GM19099 (cell line): ENCODE measurements around the gene NIPAL1.

Source experiments
- POLR2A ChIP-seq: IDR thresholded peaks from 3 replicates; pipeline ENCODE4 v1.6.1; 2011; ENCODE audit warnings: low read depth; ENCODE audit not compliant: insufficient read length; ENCODE audit errors: extremely low read depth

The NIPAL1 gene

DNA sequence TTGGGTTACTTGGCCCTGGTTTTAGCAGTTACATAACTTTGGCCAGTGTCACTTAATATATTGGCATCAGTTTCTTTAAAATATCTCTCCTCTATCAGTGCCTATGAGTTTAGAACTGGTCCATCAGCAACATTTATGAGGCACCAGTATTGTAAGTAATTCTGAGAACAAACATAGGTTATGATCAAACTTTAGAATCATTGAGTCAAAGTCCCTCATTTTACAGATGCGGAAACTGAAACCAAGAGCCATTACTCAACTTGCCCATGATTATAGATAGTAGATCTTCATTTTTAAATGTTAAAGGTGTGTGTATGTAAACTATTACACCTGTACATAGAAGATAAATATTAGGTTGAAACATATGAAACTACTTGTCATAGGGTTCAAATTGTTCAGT is 4.5 kb downstream of the NIPAL1 start:
- no peak for TF ChIP-seq POLR2A

DNA sequence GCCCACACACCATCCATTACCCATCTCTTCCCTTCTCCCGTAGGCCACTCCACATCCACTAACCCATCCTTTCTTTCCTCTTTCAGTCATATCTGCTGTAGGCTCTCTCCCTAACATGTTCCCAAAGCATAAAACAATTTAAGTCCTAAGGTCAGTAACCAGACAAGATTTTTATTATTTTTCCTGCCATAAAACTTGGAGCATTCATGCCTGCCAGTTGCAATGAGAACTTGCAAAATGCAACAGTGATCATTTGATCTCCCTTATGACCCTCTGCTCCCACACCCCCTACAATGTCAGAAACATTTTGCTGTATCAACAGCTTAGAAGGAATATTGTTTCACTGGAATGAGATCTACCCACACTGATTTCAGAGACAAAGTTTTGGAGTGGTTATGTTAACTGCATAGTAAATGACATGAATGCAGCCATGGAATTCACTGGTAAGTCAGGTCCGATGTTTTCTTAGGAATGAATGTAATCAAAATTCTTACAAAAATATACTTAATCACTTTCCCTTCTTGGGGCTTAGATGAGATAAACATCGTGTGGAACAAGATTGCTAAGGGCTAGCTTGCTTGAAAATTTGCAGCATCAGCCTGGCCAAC is 5.7 kb downstream of the NIPAL1 start:
- TF ChIP-seq POLR2A, result no peak

DNA sequence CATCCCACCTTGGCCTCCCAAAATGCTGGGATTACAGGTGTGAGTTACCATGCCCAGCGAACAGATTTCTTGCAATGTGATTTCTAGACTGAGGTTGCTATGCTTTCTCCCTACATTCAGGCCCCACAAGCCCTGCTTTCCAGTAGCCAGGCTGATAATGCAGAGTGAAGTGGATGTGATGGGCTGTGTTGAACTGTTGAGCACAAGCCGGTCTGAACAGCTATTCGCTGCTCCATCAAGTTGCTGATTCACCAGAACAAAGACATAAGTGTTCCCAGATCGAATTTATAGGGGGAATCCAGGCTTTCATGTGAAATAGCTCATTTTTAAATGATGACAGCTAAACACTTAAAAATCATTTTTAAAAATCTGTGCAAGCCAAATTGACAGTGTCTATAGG is 8.0 kb downstream of the NIPAL1 start:
- TF ChIP-seq POLR2A, result no peak

DNA sequence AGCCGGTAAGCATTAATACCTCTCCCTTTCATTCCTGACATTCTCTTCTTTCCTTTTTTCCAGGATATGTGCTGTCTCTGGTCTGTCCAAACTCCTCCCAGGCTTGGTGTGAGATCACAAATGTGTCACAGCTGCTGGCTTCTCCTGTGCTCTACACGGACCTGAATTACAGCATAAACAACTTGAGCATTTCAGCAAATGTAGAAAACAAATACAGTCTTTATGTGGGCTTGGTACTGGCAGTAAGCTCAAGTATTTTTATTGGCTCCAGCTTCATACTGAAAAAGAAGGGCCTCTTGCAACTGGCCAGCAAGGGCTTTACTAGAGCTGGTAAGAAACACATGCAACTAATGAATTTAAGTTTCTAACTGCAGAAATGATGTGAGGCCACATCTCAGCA is 8.4 kb downstream of the NIPAL1 start:
- TF ChIP-seq POLR2A, result no peak

DNA sequence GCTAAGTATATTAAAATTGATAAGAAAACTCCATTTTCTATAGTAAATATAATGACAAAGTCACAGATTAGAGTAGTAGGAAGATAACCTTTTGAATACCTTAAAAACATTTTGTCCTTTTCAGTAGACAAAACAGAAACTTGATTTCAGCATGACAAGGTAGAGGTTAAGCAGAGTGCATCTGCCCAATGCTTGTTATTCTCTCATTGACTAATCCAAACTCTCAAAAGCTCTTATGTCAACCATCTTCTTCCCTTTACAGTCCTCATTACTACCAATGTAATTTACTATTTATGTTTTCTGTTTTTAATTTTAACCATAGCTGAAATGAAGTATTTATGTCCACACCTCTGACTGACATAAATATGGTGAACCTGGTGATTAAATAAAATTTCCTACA is 11.1 kb downstream of the NIPAL1 start:
- no peak for TF ChIP-seq POLR2A

DNA sequence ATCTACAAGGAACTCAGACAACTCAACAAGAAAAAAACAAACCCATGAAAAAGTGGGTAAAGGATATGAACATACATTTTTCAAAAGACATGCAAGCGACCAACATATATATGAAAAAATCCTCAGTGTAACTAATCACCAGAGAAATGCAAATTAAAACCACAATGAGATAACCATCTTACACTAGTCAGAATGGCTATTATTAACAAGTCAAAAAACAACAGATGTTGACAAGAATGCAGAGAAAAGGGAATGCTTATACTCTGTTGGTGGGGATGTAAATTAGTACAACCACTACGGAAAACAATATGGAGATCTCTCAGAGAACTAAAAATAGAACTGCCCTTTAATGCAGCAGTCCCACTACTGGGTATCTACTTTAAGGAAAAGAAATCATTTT is 12.1 kb downstream of the NIPAL1 start:
- no peak for TF ChIP-seq POLR2A

DNA sequence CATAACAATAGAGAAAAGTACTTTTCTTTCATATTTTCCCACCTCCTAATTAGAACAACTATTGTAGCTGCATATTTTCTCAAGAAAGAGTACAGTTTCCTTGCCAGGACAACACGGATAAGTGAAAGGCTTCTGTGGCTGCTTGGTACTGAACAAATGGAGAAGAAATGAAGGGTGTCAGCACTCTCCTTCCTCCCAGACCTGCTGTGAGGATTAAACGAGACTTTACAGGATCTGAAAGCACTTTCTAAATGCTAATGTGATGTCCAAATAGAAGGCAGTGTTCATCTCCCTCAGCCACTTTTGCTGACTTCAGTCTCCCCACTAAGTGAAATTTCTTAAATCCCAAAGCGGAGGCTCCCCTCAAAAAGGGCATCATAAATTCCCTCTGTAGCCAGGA is 13.9 kb downstream of the NIPAL1 start:
- no peak for TF ChIP-seq POLR2A

DNA sequence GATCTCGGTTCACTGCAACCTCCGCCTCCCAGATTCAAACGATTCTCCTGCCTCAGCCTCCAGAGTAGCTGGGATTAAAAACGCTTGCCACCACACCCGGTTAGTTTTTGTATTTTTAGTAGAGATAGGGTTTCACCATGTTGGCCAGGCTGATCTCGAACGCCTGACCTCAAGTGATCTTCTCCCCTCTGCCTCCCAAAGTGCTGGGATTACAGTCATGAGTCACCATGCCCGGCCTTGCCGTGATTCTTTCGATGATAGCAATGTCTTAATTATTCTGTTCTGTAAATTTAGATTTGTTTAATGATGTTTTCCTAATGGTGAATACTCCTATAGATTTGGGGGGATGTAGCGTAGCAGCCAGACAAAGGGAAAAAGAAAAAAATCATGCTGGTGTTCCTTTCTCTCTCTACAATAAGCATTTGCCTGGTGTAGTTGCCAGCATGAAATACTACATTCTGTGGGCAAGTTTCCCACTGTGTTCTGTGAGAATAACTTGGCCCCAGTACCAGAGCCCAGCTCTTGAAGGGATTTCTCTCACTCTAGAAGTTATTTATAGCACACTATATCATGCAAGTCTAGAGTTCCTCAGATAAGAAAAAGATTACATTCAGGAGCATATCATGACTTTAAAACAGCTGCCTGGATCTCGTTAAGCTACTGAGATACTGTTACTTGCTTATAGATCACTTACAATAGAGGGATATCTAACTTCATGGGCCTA is 15.4 kb downstream of the NIPAL1 start:
- no peak for TF ChIP-seq POLR2A

DNA sequence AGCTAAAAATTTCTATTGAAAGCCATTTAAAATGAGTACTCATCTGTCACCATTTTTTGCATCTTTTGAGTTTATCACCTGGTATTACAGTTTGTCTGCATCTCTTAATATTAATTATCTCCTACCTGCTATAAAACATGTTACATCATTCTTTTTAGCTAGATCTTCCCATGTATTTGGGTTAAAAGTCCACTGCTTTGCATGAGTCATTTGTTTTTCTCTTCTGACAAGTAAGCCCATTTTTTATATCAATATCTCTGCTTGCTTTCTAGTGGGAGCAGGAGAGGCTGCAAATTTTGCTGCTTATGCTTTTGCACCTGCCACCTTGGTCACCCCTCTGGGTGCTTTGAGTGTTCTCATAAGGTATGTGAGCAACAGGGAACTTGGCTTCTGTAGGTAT is 16.1 kb downstream of the NIPAL1 start:
- TF ChIP-seq POLR2A, result no peak

DNA sequence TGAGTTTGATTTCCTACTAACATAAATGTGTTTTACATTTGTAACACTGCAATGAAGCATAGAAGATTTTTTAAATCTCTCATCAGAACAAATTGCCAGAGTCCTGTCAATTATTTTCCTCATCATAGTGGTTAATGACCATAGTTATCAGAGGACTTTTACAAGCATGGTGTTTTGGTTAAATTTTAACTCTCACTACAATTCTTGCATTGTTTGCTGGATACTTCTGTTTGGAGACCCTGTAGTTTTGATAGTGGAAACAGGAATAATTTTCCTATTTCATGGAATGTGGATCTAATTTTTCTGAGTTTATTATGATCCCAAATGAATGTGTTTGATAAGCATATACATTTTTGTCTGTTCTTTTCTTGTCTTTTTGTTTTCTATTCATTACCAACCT is 16.8 kb downstream of the NIPAL1 start:
- no peak for TF ChIP-seq POLR2A

DNA sequence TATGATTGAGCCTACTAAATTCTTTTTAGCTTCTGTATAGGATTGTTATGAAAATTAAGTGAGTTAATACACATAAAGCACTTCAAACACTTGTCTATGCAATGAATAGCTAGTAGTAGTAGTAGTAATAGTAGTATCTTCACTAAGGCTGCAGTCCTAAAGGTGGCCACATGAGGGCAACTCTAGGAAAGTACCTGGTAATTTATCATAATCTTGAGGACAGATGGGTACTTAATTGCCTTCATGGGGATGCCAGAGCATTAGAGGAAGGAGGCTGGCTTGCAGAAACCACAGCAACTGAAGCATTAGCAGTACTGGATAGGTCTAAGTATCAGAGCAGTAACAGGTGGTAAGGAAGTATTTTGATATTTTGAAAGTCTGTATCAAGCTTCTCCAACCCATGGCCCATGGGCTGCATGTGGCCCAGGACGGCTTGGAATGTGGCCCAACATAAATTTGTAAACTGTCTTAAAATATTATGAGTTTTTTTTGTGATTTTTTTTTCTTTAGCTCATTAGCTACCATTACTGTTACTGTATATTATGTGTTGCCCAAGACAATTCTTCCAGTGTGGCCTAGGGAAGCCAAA is 17.3 kb downstream of the NIPAL1 start:
- TF ChIP-seq POLR2A, result no peak

DNA sequence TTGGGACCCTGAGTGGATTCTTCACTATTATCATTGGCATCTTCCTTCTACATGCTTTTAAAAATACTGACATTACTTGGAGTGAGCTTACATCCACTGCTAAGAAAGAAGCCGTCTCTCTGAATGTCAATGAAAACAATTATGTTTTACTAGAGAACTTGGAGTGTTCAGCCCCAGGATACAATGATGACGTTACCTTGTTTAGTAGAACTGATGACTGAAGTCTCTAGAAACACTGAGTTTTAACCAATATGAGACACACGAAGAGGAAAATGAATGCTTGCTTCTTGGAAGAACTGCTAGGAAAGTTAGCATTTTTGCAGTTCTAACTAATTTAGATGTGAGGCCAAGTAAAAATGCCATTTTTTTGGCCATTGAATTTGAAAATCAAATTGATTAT is 19.4 kb downstream of the NIPAL1 start:
- TF ChIP-seq POLR2A, result no peak

DNA sequence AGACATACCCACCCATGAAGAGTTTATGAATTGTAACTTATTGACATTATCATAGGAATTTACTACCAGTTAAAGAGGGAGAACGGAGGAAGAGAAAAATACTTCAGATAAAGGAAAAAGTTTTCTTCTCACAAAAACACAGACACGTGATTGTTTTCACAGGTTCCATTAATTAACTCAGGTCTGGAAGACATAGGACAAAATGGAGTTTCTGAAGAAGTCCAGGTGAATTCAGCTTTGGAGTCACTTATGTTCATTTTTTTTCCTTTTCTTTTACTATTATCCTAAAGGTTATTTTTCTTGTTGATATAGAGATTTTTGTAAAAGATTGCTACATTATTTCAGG is 20.5 kb downstream of the NIPAL1 start:
- no peak for TF ChIP-seq POLR2A

DNA sequence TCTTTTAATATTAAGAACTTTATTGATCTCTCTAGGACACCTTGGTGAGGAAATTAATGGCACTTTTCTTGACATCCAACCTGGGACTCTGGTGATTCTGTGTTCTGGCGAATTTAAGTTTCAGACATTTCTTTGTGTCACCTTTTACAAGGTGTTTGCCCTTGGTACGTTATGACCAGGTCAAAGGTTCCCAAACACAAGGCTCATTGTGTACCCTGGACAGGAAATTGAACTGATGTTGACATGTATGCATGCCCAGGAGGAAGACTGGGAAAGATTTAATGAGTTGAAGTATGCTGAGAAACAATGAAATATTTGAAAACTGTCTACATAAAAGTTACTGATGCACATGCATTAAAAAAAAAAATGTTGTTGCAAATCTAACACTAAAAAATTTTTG is 22.1 kb downstream of the NIPAL1 start:
- no peak for TF ChIP-seq POLR2A

DNA sequence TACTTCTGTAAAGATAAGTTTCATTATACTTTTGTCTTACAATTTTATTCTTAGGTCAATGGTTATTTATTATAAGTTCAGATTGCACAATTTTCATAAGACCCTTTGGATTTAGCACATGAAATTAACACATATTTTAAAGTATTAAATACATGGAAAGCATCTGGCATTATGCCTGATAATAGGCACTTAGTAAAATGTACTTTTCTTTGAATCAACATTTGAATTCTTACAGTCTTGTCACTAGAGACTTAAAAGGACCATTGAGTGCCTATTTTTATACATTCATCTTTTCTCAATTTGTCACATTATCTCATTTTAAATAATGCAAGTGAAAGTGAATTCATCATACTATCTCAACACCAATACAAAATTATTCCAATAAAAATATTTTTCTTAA is 23.0 kb downstream of the NIPAL1 start:
- no peak for TF ChIP-seq POLR2A

DNA sequence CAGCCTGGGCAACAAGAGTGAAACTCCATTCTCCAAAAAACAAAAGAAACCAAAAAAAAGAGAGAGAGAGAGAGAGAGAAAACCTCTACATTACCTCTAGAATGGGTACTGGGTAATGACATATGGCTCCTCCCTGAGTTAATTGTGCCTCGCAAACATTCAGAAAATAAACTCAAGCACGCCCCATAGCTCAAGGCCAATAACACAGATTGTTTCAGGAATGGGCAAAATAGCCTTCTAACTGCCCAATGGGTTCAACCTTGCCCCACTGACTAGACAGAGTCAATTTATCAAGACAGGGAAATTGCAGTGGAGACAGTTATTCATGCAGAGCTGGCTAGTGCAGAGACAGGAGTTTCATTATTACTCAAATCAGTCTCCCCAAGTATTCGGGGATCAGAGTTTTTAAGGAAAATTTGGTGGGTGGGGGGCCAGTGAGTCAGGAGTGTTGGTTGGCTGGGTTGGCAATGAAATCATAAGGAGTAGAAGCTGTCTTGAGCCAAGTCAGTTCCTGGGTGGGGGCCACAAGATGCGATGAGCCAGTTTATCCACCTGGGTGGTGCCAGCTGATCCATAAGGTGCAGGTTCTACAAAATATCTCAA is 25.1 kb downstream of the NIPAL1 start:
- no peak for TF ChIP-seq POLR2A

DNA sequence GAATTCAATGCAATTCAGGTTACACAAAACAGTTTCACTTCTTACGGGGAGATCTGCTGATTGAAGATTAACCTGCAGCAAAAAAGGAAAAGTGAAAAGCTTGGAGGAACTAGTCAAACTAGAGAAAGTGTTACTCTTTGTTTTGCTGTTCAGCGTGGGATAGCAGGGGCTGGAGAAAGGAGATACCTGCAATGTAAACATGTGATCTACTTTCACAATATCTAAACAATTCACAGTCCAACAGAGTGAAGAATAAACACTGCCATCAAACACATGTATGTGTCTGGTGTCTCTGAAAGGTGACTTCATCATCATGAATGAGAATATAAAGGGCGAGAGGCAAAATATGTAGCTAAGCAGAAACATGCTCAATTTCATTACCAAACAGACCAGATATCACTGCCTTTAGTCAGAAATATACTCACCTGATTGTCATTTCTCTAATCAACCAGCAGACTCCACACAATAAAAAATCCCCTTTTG is 26.4 kb downstream of the NIPAL1 start:
- TF ChIP-seq POLR2A, result no peak

DNA sequence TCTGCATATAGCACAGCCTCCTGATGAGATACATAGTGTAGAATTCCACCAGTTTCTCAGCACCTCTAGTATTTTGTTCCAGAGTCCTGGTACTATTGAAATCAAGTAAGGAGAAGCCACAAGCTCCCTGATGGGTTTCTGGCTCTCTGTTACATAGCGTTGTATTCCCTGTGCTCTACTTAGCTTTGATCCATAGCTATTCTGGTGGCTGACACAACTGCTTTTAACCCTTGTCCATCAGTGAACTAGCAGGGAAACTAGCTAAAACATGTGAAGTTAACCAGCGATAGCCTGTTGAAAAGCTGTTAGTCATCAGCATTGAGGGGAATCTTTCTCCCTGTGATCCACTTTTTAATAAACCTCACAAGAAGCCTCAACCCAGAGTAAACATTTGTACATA is 26.9 kb downstream of the NIPAL1 start:
- no peak for TF ChIP-seq POLR2A
